CD4-positive, alpha-beta memory T cell (primary cell): ENCODE results near the gene SNAPIN. TPM values are rescaled to one million over a fixed set of nuclear protein-coding genes. Genes with fewer than 3 reads are reported as not detected.
"Not testable (repeated sequence)": the region's sequence is repeated elsewhere in the genome, so short reads cannot be mapped to it uniquely, and the experiment has no call there.

ENCODE experiments used
- CTCF ChIA-PET: fragments of 350-600 bp; sonication (Branson Sonifier 250); formaldehyde crosslinking; loops from one replicate; lab custom pipeline; 2021; ENCODE audit warnings: inconsistent platforms; ENCODE audit not compliant: partially characterized antibody; lab: Charles Lee
- POLR2A ChIA-PET: fragments of 350-600 bp; sonication (Branson Sonifier 250); formaldehyde crosslinking; loops from one replicate; lab custom pipeline; 2021; ENCODE audit not compliant: partially characterized antibody; lab: Charles Lee
- DNase-seq, 5 donors: peaks; one replicate each; pipeline versions ENCODE4 v3.0.0 to v3.0.0-alpha.2; 2020 to 2022; ENCODE audit warnings: mixed read lengths in 1 of 5
- H3K27ac ChIP-seq: one replicate; pipeline ENCODE4 v1.7.0; 2013; ENCODE audit warnings: low read depth, low read length
- H3K27me3 ChIP-seq: 2 replicates; pipeline ENCODE4 v1.7.0; 2013; ENCODE audit warnings: mild to moderate bottlenecking, low read length, moderate library complexity; ENCODE audit not compliant: insufficient read depth
- H3K36me3 ChIP-seq: 2 replicates; pipeline ENCODE4 v1.7.0; 2013; ENCODE audit warnings: mild to moderate bottlenecking, low read length, moderate library complexity; ENCODE audit not compliant: insufficient read depth
- H3K4me1 ChIP-seq: 2 replicates; pipeline ENCODE4 v1.7.0; 2013; ENCODE audit warnings: mild to moderate bottlenecking, low read length, moderate library complexity; ENCODE audit not compliant: insufficient read depth
- H3K4me3 ChIP-seq, 2 donors: one replicate each; pipeline ENCODE4 v1.7.0; 2013; ENCODE audit warnings: low read length in 2 of 2, mild to moderate bottlenecking in 1 of 2
- H3K9me3 ChIP-seq, 2 donors: one replicate each; pipeline ENCODE4 v1.7.0; 2013; ENCODE audit warnings: low read length in 2 of 2, control low read depth in 1 of 2; ENCODE audit not compliant: control insufficient read depth in 1 of 2
- H3K27ac Mint-ChIP-seq, 7 donors: one replicate each; pipeline ENCODE4 v1.8.0; 2020 to 2021; ENCODE audit warnings: mixed read lengths in 7 of 7, mild to moderate bottlenecking in 6 of 7, inconsistent platforms in 3 of 7, moderate library complexity in 3 of 7
- H3K27me3 Mint-ChIP-seq, 2 donors: one replicate each; pipeline ENCODE4 v1.8.0; 2020 to 2021; ENCODE audit warnings: mixed read lengths in 2 of 2
- H3K36me3 Mint-ChIP-seq, 2 donors: one replicate each; pipeline ENCODE4 v1.8.0; 2020 to 2021; ENCODE audit warnings: mixed read lengths in 2 of 2, inconsistent platforms in 1 of 2, mild to moderate bottlenecking in 1 of 2
- H3K4me1 Mint-ChIP-seq, 4 donors: one replicate each; pipeline ENCODE4 v1.8.0; 2020 to 2021; ENCODE audit warnings: mixed read lengths in 4 of 4, mild to moderate bottlenecking in 1 of 4
- H3K4me3 Mint-ChIP-seq, 8 donors: one replicate each; pipeline ENCODE4 v1.8.0; 2020 to 2021; ENCODE audit warnings: mixed read lengths in 8 of 8, mild to moderate bottlenecking in 7 of 8, moderate library complexity in 6 of 8, inconsistent platforms in 3 of 8
- H3K9me3 Mint-ChIP-seq, 8 donors: one replicate each; pipeline ENCODE4 v1.8.0; 2020 to 2021; ENCODE audit warnings: mixed read lengths in 8 of 8, mild to moderate bottlenecking in 5 of 8, inconsistent platforms in 3 of 8, moderate library complexity in 1 of 8
- intact Hi-C: fragments of 100-400 bp; cut with micrococcal nuclease; formaldehyde crosslinking; loops from one replicate; pipeline ENCODE4 v1.15.1; 2023
- polyA plus RNA-seq, 2 donors: library from polyadenylated mRNA; unstranded; fragments of 300-500 nt; fragmentation: Illumina TruSeq; gene quantifications; one replicate each; pipeline ENCODE4 v1.2.3, GENCODE V29; 2021
- total RNA-seq, 2 experiments: library from RNA; stranded (reverse); gene quantifications; one replicate each; pipeline ENCODE4 v1.2.3, GENCODE V29; 2021

Gene SNAPIN
- total and polyA plus RNA-seq, 4 experiments from 2014 or later: 26.4 to 85.6 (median 51.3) TPM

DNA sequence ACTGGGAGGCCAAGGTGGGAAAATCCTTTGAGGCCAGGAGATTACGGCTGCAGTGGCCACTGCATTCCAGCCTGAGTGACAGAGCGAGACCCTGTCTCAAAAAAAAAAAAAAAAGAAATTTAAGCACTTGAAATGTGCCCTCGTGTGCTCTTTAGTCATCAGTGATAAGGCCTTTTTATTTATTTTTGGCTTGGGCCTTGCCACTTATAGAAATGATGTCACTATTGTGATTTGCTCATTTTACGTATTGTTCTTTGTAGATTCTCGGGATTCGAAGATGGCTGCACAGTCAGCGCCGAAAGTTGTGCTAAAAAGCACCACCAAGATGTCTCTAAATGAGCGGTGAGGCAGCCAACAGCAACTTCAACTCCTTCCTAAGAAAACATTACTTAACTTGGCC lies 22.2 kb upstream of the SNAPIN start:
- Mint-ChIP-seq H3K27me3 (no peaks in the 10 kb centered on the region), H3K36me3 (peaks cover 21 to 57% of the 10 kb centered on the region in 2 donors), H3K27ac (peak overlapping the region in 4 of 7 donors; percentile 36 to 98 (median 68)), H3K9me3 (peaks cover 0 to 3% (median 0%) of the 10 kb centered on the region in 8 donors), H3K4me3 (peak overlapping the region in 7 of 8 donors; percentile 70 to 100 (median 87)), H3K4me1 (peaks cover 31 to 59% (median 45%) of the 10 kb centered on the region in 4 donors)
- POLR2A ChIA-PET: interaction anchor here (3.1 kb wide), 1 partner anchor 9 kb away, joined by 80 read pairs; no protein-coding TSS in a partner anchor
- CTCF ChIA-PET: no interaction called here
- Histone ChIP-seq H3K27me3 (no peaks in the 10 kb centered on the region), H3K4me3 (no peak overlapping the region), H3K36me3 (peaks cover 52% of the 10 kb centered on the region), H3K9me3 (no peaks in the 10 kb centered on the region), H3K4me1 (peaks cover 50% of the 10 kb centered on the region), H3K27ac (no peak overlapping the region)
- DNase-seq: no peak
- intact Hi-C loops: no loop called here

DNA sequence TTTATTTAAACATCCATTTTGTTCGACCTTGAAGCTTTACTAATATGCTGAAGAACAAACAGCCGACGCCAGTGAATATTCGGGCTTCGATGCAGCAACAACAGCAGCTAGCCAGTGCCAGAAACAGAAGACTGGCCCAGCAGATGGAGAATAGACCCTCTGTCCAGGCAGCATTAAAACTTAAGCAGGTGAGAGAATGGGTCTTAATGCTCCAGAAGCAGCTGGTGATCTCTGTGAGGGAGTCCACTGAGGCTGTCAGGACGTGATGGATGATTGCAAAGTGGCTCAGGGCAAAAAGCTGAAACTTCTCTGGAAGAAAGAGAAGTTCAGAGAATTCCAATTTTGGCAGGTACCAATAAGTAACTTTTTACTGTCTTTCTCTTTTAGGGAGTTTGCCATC lies 20.2 kb upstream of the SNAPIN start:
- Mint-ChIP-seq H3K27ac (peak overlapping the region in 2 of 7 donors; percentile 60 to 84), H3K9me3 (peaks cover 0 to under 1% (median 0%) of the 10 kb centered on the region in 8 donors), H3K4me1 (peaks cover 31 to 60% (median 46%) of the 10 kb centered on the region in 4 donors), H3K36me3 (peaks cover 33 to 76% of the 10 kb centered on the region in 2 donors), H3K27me3 (no peaks in the 10 kb centered on the region), H3K4me3 (no peak overlapping the region)
- Histone ChIP-seq H3K27ac (no peak overlapping the region), H3K27me3 (no peaks in the 10 kb centered on the region), H3K4me3 (no peak overlapping the region), H3K9me3 (no peaks in the 10 kb centered on the region), H3K36me3 (peaks cover 71% of the 10 kb centered on the region), H3K4me1 (peaks cover 56% of the 10 kb centered on the region)
- ChIA-PET POLR2A (interaction anchor here (1.4 to 2.2 kb wide), 3 partner anchors 9 to 21 kb away, joined by 6 to 13 read pairs (median 9); partner anchors contain the start of gene SNAPIN), CTCF (interaction anchor here (1.7 to 2.0 kb wide), 2 partner anchors 14 to 127 kb away, joined by 4 to 5 read pairs; no protein-coding TSS in a partner anchor)
- intact Hi-C loops: no loop called here
- DNase-seq: no peak

DNA sequence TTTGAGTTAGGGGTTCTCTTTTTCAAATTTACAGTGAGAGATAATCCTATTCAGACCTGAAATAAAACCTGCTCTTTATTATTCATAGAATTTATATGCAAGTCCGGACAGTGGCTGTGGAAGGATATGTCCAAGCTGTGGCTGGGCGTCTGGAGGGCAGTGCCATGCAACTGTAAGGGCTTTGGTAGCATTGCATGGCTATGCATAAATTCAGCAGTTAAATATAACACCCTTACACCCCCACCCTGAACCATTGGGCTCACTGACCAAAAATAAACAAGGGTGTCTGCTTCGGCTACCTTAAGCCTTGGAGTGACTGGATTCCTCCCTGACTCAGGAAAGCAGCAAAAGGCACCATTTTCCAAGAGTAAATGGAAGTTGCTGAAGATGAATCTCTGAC lies 19.2 kb upstream of the SNAPIN start:
- intact Hi-C loops: no loop called here
- Mint-ChIP-seq H3K36me3 (peaks cover 42 to 80% of the 10 kb centered on the region in 2 donors), H3K4me1 (peaks cover 35 to 64% (median 47%) of the 10 kb centered on the region in 4 donors)

GRCh38 chr1:153640213-153640612 lies 18.3 kb upstream of the SNAPIN start:
- H3K27ac ChIP-seq, H3K27ac Mint-ChIP-seq, intact Hi-C loops, DNase-seq, H3K9me3 Mint-ChIP-seq, H3K9me3 ChIP-seq, H3K4me3 ChIP-seq, H3K27me3 ChIP-seq, H3K4me3 Mint-ChIP-seq, H3K27me3 Mint-ChIP-seq: not testable (repeated sequence)
- ChIA-PET CTCF (interaction anchor here (0.9 to 1.5 kb wide), 2 partner anchors 13 to 20 kb away, joined by 3 to 4 read pairs; partner anchors contain the start of genes S100A1 and S100A13), POLR2A (interaction anchor here (1.3 to 1.4 kb wide), 2 partner anchors 12 to 16 kb away, joined by 3 to 4 read pairs; no protein-coding TSS in a partner anchor)
- Histone ChIP-seq H3K36me3 (peaks cover 89% of the 10 kb centered on the region), H3K4me1 (peaks cover 65% of the 10 kb centered on the region)
- Mint-ChIP-seq H3K4me1 (peaks cover 38 to 65% (median 48%) of the 10 kb centered on the region in 4 donors), H3K36me3 (peaks cover 49 to 83% of the 10 kb centered on the region in 2 donors)

More for the DNA sequence above, 19.2 kb upstream of the SNAPIN start:
- no peaks in the 10 kb centered on the region for H3K9me3 ChIP-seq
- peaks cover 80% of the 10 kb centered on the region for H3K36me3 ChIP-seq
- no peak overlapping the region for H3K27ac Mint-ChIP-seq
- ChIA-PET CTCF (interaction anchor here (0.9 to 2.0 kb wide), 4 partner anchors 12 to 128 kb away, joined by 3 to 5 read pairs (median 4); partner anchors contain the start of genes S100A1 and S100A13), POLR2A (interaction anchor here (1.3 to 1.7 kb wide), 2 partner anchors 17 to 20 kb away, joined by 4 to 9 read pairs; partner anchors contain the start of gene SNAPIN)
- no peak overlapping the region for H3K4me3 ChIP-seq
- peaks cover 61% of the 10 kb centered on the region for H3K4me1 ChIP-seq
- DNase-seq: no peak
- H3K27me3 Mint-ChIP-seq: no peaks in the 10 kb centered on the region
- no peak overlapping the region for H3K4me3 Mint-ChIP-seq
- H3K27me3 ChIP-seq: no peaks in the 10 kb centered on the region
- no peaks in the 10 kb centered on the region for H3K9me3 Mint-ChIP-seq
- H3K27ac ChIP-seq: no peak overlapping the region

- Histone ChIP-seq H3K36me3 (peaks cover 95% of the 10 kb centered on the region), H3K27ac (no peak overlapping the region), H3K4me3 (no peak overlapping the region), H3K4me1 (peaks cover 64% of the 10 kb centered on the region), H3K27me3 (no peaks in the 10 kb centered on the region), H3K9me3 (no peaks in the 10 kb centered on the region)
- ChIA-PET CTCF (no interaction called here), POLR2A (interaction anchor here (0.6 to 1.4 kb wide), 2 partner anchors 12 to 20 kb away, joined by 3 read pairs; no protein-coding TSS in a partner anchor)
- H3K27ac Mint-ChIP-seq: peak overlapping the region in 2 of 7 donors; percentile 7 to 74
- intact Hi-C loops: no loop called here
- H3K36me3 Mint-ChIP-seq: peaks cover 55 to 87% of the 10 kb centered on the region in 2 donors
- no peaks in the 10 kb centered on the region for H3K9me3 Mint-ChIP-seq
- DNase-seq: no peak
- H3K4me1 Mint-ChIP-seq: peaks cover 40 to 67% (median 50%) of the 10 kb centered on the region in 4 donors
- no peaks in the 10 kb centered on the region for H3K27me3 Mint-ChIP-seq
- H3K4me3 Mint-ChIP-seq: no peak overlapping the region
Observed at GRCh38 chr1:153640861-153641260, 17.6 kb upstream of the SNAPIN start.

DNA sequence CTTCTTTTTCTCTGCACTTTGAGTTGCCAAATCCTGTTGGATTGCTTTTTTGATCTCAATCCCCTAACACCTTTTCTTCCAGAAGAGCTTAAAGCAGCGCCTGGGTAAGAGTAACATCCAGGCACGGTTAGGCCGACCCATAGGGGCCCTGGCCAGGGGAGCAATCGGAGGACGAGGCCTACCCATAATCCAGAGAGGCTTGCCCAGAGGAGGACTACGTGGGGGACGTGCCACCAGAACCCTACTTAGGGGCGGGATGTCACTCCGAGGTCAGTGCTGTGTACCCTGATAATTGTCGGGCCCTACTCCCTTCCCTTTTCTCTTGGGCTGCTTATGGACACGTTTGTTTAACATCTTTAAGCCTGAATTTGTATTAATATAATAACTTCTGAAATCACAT lies 16.3 kb upstream of the SNAPIN start:
- no peaks in the 10 kb centered on the region for H3K9me3 Mint-ChIP-seq
- H3K36me3 Mint-ChIP-seq: peaks cover 50 to 89% of the 10 kb centered on the region in 2 donors
- H3K4me1 Mint-ChIP-seq: peaks cover 38 to 65% (median 49%) of the 10 kb centered on the region in 4 donors
- ChIA-PET CTCF (no interaction called here), POLR2A (interaction anchor here (0.5 to 8.9 kb wide), 2 partner anchors 7 to 919 kb away, joined by 3 to 80 read pairs; partner anchors contain the start of gene CHTOP)
- intact Hi-C loops: no loop called here
- Histone ChIP-seq H3K27me3 (no peaks in the 10 kb centered on the region), H3K36me3 (peaks cover 85% of the 10 kb centered on the region), H3K4me1 (peaks cover 51% of the 10 kb centered on the region), H3K4me3 (no peak overlapping the region), H3K9me3 (no peaks in the 10 kb centered on the region), H3K27ac (peak overlapping the region; percentile 18)
- H3K4me3 Mint-ChIP-seq: no peak overlapping the region
- H3K27me3 Mint-ChIP-seq: no peaks in the 10 kb centered on the region
- no peak for DNase-seq
- H3K27ac Mint-ChIP-seq: peak overlapping the region in 4 of 7 donors; percentile 30 to 58 (median 34)

DNA sequence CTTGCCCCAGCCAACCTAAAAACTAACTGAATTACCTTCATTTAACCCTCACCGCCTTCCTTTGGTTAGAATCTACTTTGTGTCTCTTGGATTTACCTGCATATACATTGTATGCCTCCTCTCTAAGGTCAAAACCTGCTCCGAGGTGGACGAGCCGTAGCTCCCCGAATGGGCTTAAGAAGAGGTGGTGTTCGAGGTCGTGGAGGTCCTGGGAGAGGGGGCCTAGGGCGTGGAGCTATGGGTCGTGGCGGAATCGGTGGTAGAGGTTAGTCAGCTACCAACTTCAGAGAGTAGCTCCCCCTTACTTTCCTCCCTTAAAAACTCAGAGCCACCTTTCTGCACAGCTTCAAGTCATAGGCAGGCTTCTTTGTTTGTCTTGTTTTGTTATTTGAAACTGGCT lies 15.4 kb upstream of the SNAPIN start:
- H3K27ac ChIP-seq: no peak overlapping the region
- no peaks in the 10 kb centered on the region for H3K9me3 ChIP-seq
- no peaks in the 10 kb centered on the region for H3K27me3 ChIP-seq
- no peaks in the 10 kb centered on the region for H3K27me3 Mint-ChIP-seq
- ChIA-PET CTCF (interaction anchor here (1.1 kb wide), 1 partner anchor 9 kb away, joined by 5 read pairs; no protein-coding TSS in a partner anchor), POLR2A (interaction anchor here (1.2 to 8.9 kb wide), 4 partner anchors 8 to 28 kb away, joined by 3 to 80 read pairs (median 4); partner anchors contain the start of genes CHTOP, ILF2 and SNAPIN)
- H3K36me3 Mint-ChIP-seq: peaks cover 44 to 86% of the 10 kb centered on the region in 2 donors
- no peaks in the 10 kb centered on the region for H3K9me3 Mint-ChIP-seq
- no peak overlapping the region for H3K4me3 ChIP-seq
- H3K4me3 Mint-ChIP-seq: no peak overlapping the region
- H3K36me3 ChIP-seq: peaks cover 76% of the 10 kb centered on the region
- peaks cover 45% of the 10 kb centered on the region for H3K4me1 ChIP-seq
- peak overlapping the region in 5 of 7 donors; percentile 10 to 69 (median 65) for H3K27ac Mint-ChIP-seq
- intact Hi-C loops: no loop called here
- no peak for DNase-seq
- H3K4me1 Mint-ChIP-seq: peaks cover 37 to 65% (median 47%) of the 10 kb centered on the region in 4 donors
